Stimulated activated CD8-positive, alpha-beta memory T cell treated with anti-CD3 and anti-CD28 coated beads, Interleukin-12 subunit alpha, Interleukin-12 subunit beta, amount 100 ng/mL, for 1 hour (primary cell): ENCODE results near the gene ACOXL.

Experiments
- DNase-seq: peaks from one replicate; pipeline ENCODE4 v3.0.0-alpha.2; 2020; ENCODE audit warnings: low read depth

The ACOXL gene

GRCh38 chr2:111117598-111118480, 385.5 kb downstream of the ACOXL start:
- no peak for DNase-seq

- no peak for DNase-seq
Observed at GRCh38 chr2:111118481-111118980, 386.2 kb downstream of the ACOXL start.

DNA sequence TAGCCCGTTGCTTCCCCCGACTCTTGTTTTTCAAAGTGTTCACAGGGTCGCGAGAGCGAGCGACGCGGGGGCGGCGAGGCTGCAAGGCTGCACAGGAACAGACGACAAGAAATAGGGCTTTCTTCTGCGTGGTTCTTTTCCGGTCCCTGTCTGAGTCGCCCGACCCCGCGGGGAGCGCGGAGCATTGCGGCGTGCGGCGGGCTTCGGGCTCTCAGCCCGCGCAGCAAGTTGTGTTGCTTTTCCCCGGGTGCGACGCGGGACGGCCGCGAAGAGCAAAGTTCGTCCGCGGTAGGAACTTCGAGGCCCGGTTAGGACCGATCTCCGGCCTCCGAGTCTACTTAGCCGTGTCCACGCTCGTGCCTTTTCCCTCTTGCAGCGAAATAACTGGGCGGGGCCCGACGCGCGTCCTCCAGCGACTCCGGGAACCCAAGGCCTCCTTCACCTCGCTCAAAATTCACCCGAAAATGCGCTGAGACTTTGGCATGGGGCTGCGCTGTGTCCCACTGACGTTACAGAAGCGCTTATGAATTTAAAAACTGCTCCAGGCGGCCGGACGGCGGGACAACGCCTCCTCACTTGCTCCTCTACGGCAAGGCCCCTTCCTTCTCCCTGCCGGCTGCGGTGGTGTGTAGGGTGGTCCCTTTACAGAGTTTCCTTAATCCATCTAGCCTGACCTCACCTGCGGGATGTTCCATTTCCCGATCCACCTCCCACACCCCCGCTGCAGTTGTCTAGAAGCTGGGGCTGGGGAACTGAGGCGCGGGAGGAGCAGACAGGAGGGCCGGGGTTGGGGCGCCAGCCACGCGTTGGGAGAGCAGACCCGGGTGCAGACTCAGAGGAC, 386.8 kb downstream of the ACOXL start:
- DNase-seq, result no peak

- DNase-seq, result no peak
Observed at GRCh38 chr2:111119822-111120252, 387.5 kb downstream of the ACOXL start.

- DNase-seq, result peak; percentile 80
Observed at GRCh38 chr2:111120253-111121027, 388.1 kb downstream of the ACOXL start, which contains the start of gene BCL2L11. Gene BCL2L11 (plus strand): TSS chr2:111120914. CDS start chr2:111123746, 2,832 bp downstream.

GRCh38 chr2:111121028-111121827, 388.9 kb downstream of the ACOXL start:
- DNase-seq, result peak; percentile 18

DNA sequence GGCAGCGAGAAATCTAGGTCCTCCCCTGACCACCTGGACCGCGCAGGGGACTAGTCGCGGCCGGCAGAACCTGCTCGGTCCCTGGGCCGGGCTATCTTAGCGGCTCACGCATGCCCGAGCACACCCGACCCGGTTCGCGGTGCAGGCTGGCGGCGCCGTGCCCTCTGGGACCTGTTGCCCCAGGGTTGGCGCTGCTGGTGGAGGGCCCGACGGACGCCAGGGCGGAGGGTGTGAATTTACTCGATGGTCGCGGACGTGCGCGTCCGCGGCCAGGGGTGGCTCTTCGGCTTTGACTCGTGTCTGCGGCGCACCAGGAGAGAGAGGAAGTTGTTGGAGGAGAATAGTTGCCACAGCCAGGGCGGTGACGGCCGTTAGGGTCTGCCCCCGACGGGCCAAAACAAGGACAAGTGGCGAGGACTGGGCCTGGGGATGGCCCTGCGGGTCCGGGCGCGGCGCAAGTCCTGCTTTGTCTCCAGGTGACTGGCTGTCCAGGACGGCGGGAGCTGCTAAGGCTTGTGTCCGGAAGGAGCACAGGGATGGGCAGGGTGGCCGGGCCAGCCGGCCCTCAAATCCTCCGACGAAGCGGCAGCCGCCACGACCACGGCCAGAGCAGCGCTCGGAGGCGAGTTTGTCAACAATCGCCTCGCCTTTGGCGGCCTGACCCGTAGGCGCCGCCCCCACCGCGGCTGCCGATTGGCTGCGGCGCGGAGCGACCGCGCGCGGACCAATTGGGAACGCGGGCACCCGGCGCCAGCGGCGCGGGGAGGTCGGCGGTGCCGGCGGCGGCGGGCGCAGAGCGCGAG, 389.7 kb downstream of the ACOXL start:
- peak; percentile 64 for DNase-seq

DNA sequence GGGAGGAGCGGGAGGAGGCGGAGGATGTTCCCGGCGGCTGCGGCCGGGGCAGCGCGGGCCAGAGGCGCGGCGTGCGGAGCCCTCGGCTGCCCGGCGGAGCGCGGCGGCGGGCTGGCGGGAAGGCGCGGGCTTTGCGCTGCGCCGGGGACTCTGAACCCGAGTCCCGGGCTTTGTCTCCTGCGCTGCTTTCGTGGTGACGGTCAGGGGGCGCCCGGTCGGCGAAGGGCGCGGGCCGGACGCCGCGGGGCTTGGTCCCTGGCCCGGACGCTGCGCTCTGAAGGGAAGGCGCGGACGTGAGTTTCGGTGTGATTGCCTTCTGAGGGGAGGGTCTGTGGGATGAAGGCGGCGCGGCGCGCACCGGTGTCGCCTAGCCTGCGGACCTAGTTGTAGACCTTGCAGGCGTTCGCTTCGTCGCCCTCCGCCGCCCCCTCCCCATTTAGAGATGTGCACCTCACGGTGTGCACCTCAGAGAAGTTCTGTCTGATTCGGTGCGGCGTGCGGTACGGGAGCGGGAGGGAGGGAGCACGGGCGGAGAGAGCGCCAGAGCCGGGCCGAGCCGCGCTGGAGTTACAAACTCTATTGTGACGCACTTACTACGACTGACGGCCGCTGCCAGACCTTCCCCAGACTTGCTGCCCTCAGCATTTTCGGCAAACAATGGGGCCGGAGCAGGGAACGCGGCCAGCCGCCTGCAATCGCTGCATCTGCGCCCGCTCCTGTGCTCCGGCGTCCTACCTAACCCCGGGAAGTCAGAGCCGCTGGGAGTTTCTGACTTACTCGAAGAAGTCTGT, 390.5 kb downstream of the ACOXL start:
- DNase-seq, result no peak

DNA sequence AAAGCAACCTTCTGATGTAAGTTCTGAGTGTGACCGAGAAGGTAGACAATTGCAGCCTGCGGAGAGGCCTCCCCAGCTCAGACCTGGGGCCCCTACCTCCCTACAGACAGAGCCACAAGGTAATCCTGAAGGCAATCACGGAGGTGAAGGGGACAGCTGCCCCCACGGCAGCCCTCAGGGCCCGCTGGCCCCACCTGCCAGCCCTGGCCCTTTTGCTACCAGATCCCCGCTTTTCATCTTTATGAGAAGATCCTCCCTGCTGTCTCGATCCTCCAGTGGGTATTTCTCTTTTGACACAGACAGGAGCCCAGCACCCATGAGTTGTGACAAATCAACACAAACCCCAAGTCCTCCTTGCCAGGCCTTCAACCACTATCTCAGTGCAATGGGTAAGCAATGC, 391.4 kb downstream of the ACOXL start:
- no peak for DNase-seq

DNA sequence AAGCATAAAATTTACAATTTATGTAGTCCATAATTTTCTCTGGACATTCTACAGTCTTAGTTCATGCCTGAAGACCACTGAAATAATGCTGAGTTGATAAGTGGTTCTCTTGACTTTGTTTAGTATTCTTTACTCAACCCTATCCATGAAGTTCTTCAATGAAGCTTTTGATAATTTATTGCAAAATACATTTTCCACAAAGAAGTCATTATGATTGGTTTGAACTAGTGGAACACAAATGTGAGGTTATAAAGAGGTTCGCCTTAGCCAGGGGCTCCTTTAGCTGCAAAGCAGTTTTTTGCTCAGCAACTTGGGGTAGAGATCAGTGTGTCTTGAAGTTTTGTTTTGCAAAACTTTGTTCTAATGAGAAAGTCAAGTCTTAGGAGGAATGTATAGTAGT, 394.2 kb downstream of the ACOXL start:
- DNase-seq, result no peak

DNA sequence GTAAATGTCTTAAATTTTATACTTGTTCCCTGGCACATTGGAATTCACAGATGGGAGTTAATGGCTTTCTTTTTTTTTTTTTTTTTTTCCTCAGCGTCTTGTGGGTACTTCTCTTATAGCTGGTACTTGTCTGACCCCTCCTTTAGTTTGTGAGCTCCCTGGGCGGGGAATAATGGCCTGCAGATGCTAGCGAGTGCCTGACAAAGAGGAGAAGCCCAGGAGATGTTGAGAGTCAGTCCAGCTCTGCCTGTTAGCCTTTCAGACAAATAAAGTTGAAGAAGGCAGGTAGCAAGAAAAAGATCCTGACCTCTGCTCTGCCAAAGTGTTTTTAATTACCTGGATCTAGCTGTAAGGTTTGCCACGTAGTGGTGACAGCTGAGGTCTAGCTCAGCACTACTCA, 395.0 kb downstream of the ACOXL start:
- no peak for DNase-seq

DNA sequence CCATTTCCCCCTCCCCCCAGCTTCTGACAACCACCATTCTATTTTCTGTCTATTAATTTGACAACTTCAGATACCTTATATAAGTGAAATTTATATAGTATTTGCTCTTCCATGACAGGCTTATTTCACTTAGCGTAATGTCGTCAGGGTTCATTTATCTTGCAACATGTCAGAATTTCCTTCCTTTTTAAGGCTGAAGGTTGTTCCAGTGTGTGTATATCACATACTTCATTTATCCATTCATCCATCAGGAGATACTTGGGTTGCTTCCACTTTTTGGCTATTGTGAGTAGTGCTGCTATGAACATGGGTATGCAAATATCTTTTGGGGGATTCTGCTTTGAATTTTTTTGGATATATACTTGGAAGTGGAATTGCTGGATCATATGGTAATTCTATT, 395.7 kb downstream of the ACOXL start:
- no peak for DNase-seq

DNA sequence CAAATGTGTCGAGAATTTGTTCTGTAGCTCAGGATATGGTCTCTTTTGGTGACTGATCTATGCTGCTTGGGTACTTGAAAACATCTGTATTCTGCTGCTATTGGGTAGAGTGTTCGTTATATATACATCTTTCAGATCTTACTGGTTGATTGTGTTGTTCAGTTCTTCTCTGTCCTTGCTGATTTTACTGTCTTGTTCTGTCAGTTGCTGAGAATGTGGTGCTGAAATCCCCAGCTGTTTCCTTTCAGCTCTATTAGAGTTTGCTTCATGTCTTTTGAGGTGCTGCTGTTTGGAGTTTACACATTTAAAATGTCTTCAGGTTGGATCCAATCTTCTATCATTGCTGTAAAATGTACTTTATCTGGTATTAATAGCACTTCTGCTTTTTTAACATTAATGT, 401.2 kb downstream of the ACOXL start:
- DNase-seq, result no peak

GRCh38 chr2:111134055-111134454, 401.7 kb downstream of the ACOXL start:
- no peak for DNase-seq

DNA sequence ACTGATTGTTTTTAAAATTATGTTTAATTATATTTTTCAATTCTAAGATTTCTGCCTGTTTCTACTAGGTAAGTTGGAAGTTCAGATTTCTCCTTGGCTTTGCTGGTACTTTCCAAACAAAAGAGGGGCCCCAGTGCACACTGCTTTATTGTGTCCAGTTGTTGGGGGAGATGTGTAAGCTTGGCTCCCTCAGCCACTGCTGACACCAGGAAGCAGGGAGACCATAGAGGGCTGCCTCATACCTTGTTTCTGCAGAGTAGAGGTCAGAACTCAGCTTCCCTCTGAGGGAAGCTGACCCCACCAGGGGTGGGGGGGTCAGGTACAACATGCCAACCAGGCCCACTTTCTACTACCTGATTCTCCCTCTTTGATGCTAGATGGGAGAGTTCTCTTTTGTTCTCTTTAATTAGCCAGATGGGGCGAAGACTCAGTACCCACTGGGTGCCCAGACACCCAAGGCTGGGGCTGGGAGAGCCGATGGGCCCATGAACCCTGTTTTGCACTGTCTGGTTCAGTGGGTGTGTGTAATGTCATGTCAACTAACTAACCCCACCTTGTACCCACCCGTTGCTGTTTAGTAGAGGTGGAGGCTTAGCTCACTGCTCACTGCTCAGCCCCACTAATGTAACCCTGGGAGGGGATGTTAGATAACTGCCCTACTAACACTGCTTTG, 403.0 kb downstream of the ACOXL start:
- no peak for DNase-seq

- no peak for DNase-seq
Observed at GRCh38 chr2:111135910-111136297, 403.5 kb downstream of the ACOXL start.

- no peak for DNase-seq
Observed at GRCh38 chr2:111138839-111139238, 406.5 kb downstream of the ACOXL start.

DNA sequence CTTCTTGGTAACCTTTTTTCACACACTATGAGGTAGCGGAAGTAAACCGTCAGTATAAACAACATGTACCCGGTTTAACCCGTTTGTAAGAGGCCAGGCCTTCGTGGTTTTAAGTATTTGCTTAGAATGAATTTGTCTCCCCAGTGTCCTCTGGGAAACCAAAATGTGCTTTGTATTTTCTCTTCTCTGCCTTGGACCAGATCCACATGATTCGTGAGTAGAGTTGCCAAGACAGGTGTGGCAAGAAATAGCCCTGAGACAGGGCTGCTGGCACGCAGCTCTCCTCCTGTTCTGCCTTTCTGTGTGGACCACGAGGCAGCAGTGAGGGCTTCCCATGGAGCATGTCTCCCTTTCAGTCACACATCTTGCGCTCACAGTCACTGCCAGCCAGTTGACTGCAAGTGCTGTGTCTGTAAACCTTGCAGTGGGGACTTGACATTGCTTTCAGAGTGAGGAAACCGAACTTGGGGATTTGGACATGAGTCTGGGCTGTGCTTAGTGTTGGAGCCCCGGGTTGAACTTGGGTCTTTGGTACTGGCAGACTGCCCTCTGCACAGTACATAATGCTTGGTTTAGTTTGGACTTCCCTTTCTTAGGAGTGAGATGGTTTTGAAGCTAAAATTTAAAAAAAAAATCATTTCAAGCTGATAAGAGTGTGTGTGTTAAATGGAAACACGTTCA, 407.4 kb downstream of the ACOXL start:
- DNase-seq, result no peak
